Fibroblast of peridontal ligament (primary cell): ENCODE measurements around the gene PHACTR4.
A peak's percentile ranks its signal among the peaks of the same experiment; 100 is the strongest.
"Not testable (repeated sequence)": the region's sequence is repeated elsewhere in the genome, so short reads cannot be mapped to it uniquely, and the experiment has no call there.

ENCODE experiments used
- DNase-seq: peaks from one replicate; pipeline ENCODE4 v3.0.0-alpha.2; 2010; ENCODE audit errors: extremely low read depth

The PHACTR4 gene

DNA sequence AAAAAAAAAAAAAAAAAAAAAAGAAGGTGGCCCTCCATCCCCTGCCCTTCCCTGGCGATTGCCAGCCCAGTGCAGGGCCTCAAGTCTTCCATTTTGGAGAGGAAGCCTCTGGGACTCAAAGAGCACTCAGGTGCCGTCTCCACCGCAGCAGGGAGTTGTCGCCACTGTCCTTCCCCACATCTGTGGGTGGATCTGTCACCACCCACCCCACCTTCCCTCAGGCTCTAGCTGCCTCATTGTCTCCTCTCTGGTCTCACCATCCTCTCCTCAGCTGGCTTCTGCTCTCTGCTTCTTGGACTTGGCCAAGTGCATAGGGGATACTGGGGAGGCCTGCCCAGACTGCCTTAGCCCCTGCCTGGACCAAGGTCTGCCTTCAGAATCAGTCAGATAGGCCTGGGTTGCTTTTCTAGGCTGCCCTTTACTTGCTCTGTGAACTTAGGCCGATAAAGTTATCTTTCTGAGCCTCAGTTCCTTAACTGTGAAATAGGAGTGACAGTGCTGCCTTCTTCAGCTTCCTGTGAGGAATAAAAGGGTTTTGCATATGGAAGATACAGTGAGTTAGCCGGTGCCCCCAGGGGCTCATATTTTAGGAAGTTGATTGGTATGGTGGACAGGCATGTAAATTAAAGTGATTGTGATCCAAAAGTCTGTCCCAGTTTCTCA is 152.1 kb downstream of the PHACTR4 start:
- no peak for DNase-seq

DNA sequence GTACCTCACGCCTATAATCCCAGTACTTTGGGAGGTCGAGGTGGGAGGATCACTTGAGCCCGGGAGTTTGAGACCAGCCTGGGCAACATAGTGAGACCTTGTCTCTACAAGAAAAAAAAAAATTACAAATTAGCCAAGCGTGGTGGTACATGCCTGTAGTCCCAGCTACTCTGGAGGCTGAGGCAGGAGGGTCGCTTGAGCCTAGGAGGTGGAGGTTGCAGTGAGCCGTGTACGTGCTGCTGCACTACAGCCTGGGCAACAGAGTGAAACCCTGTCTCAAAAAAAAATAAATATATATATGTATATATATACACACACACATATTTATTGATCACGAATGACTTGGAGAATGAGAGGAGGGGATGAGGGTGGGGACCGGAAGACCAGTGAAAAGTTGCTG is 153.0 kb downstream of the PHACTR4 start:
- DNase-seq: not testable (repeated sequence)

DNA sequence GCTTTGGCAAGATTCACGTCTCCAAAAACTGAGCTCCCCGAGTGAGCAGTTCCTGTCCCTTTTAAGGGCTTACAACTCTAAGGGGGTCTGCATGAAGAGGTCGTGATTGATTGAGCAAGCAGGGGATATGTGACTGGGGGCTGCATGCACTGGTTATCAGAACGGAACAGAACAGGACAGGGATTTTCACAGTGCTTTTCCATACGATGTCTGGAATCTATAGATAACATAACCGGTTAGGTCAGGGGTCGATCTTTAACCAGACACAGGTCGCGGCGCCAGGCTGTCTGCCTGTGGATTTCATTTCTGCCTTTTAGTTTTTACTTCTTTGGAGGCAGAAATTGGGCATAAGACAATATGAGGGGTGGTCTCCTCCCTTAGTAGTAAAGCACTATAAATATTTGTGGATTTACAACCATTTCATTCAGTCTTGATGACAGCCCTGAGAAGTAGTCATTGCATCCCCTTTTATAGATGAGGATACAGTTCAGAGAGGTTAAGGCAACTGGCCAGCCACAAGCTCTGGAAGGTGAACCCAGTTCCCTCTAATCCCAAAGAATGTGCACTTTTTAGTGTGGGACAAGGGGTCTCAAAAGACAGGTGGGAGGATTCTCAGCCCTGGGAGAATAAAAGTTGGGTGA is 155.6 kb downstream of the PHACTR4 start:
- DNase-seq: not testable (repeated sequence)

DNA sequence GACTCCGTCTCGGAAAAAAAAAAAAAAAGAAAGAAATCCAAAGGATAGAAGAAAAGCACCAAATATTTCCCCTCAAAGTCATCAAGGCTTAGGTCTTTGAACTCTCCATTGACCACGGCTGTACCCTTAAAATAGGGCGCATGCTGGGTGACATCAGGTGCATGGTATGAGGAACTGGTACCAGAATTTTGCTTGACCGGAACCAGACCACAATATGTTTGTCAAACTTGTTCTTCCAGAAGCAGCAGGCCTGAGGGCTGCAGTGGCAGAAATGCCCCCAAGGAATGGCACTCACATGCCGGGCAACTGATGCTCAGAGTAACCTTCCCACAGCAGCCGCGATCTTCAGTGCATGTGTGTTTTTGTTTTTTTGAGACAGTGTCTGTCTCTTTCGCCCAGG is 157.3 kb downstream of the PHACTR4 start:
- DNase-seq: peak; percentile 8

DNA sequence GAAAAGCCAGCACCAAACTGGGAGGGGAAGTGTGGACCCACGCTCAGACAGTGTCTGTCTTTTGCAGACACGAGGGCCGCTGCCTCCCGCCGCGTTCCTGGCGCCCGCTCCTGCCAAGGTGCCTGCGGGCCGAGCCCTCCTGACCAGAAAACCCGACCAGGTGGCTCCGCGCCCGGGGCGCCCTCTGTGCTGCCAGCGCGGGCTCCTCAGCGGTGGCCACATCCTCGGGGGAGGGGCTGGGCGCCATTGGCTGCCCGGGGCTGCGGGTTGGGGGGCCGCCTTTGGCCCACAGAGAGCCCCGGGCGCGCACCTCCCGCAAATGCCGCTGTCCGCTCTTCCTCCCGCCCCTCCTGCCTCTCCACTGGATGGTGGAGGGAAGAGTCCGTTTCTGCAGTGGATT is 160.9 kb downstream of the PHACTR4 start:
- DNase-seq: no peak

DNA sequence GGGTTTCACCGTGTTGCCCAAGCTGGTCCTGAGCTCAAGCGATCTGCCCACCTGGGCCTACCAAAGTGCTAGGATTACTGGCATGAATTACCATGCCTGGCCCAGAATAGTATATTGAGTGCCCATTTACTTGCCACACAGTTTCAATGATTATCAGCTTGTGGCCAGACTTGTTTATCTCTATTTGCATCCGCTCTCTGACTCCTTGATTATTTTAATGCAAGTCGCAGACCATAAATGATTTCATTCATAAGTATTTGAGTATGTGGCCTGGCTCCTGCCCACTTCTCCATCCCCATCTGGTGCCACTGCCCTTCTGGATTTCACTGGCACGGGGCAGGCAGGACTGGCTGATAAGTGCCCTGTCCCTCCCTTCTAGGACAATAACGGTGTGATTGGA is 165.1 kb downstream of the PHACTR4 start:
- no peak for DNase-seq

DNA sequence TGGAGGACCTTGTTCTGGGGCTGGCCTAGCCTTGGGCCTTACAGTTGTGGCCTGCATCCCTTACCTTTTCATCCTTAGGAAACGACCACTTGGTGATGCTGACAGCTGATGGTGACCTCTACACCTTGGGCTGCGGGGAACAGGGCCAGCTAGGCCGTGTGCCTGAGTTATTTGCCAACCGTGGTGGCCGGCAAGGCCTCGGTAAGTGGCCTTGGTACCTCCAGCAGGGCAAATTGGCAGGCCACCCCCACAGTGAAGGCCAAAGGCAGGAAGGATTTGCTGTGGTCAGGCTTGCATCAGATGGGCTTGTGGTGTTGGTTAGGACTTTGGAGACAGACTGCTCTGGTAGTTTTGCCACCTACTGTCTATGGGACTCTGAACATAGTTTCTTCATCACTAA is 165.6 kb downstream of the PHACTR4 start:
- DNase-seq: no peak

DNA sequence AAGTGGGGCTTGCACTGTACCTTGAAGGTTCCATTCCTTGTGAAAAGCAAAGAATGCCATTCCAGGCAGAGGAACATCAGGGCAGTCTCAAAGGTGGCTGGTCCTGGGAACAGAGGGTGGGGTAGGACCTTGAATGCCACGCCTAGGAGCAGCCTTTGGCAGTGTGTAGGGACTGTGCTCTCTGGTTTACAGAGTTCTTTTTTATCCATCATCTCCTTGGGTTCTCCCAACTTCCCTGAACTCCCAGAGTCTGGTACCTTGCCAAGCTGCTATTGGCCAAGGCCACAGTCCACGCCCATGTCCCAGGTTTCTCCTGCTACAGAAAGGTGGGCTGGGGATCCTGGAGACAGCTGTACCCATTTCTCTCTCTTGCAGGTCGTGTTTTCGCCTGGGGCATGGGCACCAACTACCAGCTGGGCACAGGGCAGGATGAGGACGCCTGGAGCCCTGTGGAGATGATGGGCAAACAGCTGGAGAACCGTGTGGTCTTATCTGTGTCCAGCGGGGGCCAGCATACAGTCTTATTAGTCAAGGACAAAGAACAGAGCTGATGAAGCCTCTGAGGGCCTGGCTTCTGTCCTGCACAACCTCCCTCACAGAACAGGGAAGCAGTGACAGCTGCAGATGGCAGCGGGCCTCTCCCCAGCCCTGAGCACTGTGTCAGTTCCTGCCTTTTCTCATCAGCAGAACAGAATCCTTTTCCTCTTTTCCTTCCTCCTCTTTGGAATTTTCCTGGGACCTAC is 168.1 kb downstream of the PHACTR4 start:
- no peak for DNase-seq

DNA sequence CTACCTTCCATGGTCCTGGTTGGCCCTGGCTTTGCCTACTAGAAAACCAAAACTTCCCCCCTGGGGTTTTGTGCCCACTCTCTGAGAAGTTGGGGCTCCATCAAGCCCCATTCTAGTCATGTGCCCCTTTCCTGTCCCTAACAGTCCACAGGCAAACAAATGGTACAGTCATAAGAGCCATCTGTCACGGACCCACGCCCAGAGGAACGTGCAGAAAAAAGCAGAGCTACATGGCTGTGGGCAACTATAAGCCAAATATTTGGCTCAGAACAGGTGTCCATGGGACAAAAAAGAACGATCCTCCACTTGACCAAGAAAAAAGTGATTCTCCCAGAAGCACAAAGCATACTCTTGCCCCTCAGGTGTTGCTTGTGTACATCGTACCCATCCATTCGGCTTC is 168.7 kb downstream of the PHACTR4 start:
- DNase-seq: no peak

DNA sequence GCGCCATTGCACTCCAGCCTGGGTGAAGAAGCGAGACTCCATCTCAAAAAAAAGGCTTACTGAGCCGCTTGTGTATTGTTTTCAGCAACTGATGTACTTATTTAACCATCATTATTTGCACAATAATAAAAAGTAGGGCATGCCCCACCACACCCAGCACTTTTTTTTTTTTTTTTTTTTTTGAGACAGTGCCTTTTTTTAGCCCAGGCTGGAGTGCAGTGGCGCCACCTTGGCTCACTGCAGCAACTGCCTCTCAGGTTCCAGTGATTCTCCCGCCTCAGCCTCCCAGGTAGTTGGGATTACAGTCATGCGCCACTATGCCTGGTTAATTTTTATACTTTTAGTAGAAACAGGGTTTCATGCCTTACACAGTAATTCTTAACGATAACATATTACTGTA is 171.1 kb downstream of the PHACTR4 start:
- no peak for DNase-seq

DNA sequence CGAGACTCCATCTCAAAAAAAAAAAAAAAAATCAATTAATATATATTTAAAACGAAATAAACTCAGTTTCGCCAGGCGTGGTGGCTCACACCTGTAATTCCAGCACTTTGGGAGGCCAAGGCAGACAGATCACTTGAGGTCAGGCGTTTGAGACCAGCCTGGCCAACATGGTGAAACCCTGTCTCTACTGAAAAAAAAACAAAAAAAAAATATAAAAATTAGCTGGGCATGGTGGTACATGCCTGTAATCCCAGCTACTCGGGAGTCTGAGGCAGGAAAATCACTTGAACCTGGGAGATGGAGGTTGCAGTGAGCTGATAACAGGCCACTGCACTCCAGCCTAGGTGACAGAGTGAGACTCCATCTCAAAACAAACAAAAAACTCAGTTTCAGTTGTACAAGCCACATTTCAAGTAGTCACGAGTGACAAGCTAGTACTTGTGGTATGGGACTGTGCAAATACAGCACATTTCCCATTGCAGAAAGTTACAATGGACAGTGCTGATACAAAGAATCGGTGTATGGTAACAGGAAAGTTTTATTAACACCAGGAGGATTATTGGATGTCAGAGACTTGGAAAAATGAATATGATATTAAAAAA is 172.0 kb downstream of the PHACTR4 start:
- DNase-seq: not testable (repeated sequence)

DNA sequence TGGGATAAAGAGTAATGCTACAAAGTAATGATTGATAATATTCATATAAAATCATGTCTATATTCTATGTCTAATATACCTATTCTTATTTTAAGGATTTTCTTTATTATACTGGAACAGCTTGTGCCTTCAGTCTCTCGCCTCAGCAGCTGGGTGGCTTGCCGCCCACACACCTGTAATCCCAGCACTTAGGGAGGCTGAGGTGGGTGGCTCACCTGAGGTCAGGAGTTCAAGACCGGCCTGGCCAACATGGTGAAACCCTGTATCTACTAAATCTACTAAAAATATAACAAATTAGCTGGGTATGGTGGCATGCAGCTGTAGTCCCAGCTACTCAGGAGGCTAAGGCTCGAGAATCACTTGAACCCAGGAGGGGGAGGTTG is 175.7 kb downstream of the PHACTR4 start:
- DNase-seq: no peak

DNA sequence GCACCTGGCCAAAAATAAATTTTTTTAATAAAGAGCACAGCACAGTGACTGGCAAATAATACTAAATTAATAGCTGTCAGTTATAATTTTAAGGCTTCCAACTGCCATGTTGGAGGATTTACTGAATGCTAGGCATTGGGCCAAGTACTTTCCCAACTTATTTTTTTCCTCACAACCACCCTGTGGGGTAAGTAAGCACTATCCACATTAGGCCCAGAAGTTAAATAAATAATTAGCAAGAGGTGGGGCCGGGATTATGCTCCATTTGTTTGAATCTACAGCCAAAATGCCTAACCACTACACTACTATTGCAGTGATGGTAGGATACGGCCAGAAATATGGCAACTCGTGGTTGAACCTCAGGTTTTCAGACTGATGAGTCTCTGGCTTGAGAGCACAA is 178.8 kb downstream of the PHACTR4 start:
- DNase-seq: peak; percentile 3
